Measurements from ENCODE around the gene GJD3. TPM values are rescaled to one million over a fixed set of nuclear protein-coding genes. Genes with fewer than 3 reads are reported as not detected.
"Not testable (repeated sequence)": the region's sequence is repeated elsewhere in the genome, so short reads cannot be mapped to it uniquely, and the experiment has no call there.

GJD3 gene
- total and polyA plus RNA-seq, 2 of the 4 experiments (the other 2 are of a cell fraction) = 0.10 TPM; not detected in 1

DNA sequence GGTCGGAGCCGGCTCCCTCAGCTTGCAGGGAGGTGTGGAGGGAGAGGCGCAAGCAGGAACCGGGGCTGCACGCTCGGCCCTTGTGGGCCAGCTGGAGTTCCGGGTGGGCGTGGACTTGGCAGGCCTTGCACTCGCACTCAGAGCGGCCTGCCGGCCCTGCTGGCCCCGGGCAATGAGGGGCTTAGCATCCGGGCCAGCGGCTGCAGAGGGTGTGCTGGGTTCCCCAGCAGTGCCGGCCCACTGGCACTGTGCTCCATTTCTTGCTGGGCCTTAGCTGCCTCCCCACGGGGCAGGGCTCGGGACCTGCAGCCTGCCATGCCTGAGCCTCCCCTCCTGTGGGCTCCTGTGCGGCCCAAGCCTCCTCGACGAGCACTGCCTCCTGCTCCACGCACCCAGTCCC is 11.2 kb upstream of the GJD3 start:
- H3K4ac ChIP-seq (ENCODE audit: low read depth, low read length); POLR2A ChIA-PET (ENCODE audit: unreplicated experiment); H3K56ac ChIP-seq (ENCODE audit: extremely low read depth, insufficient read depth, low read length); H3K23ac ChIP-seq (ENCODE audit: low read depth, low read length); H2AK9ac ChIP-seq (replicated peaks; ENCODE audit: low read depth, low read length, poor library complexity); in situ Hi-C loops (cut with MboI; ENCODE audit: low sequenced_read_pairs); H2BK15ac ChIP-seq (ENCODE audit: low read depth, low read length); intact Hi-C loops (cut with micrococcal nuclease); H3K27ac ChIP-seq (ENCODE audit: insufficient read depth, low read length); H2AFZ ChIP-seq (replicated peaks; ENCODE audit: low read length, poor library complexity); H3K9me1 ChIP-seq (ENCODE audit: insufficient read depth, low read length); H4K91ac ChIP-seq (ENCODE audit: insufficient read depth, low read depth, low read length); H3K27me3 ChIP-seq (ENCODE audit: control insufficient read depth, insufficient read depth, low read length); H2BK120ac ChIP-seq (ENCODE audit: low read depth, low read length); H3K4me1 ChIP-seq (ENCODE audit: control insufficient read depth, insufficient read depth, low read length); H4K20me1 ChIP-seq (ENCODE audit: insufficient read depth, low read length); BruUV-seq (replicated peaks); dilution Hi-C loops (cut with HindIII; ENCODE audit: low sequenced_read_pairs, unreplicated experiment); CTCF ChIA-PET; H3K79me1 ChIP-seq (ENCODE audit: low read depth in 1 of 2, low read length in 2 of 2); H2AK5ac ChIP-seq (ENCODE audit: low read depth, low read length); H4K5ac ChIP-seq (ENCODE audit: low read depth, low read length); H2BK20ac ChIP-seq (ENCODE audit: low read depth, low read length); H3K4me3 ChIP-seq (ENCODE audit: insufficient read depth, low read depth, low read length); ATAC-seq (ENCODE audit: low read depth); H3K14ac ChIP-seq (replicated peaks; ENCODE audit: low read depth, low read length); H2BK5ac ChIP-seq (ENCODE audit: low read depth, low read length, poor library complexity, severe bottlenecking); H4K8ac ChIP-seq (ENCODE audit: low read depth in 2 of 2, low read length in 2 of 2); H3K9ac ChIP-seq (ENCODE audit: low read depth, low read length); DNase-seq; H3K18ac ChIP-seq (ENCODE audit: low read depth, low read length); H3K36me3 ChIP-seq (ENCODE audit: control insufficient read depth, insufficient read depth, low read length); H3K9me3 ChIP-seq (ENCODE audit: control insufficient read depth, insufficient read depth, low read length); H3K4me2 ChIP-seq (ENCODE audit: low read depth, low read length): not testable (repeated sequence)
- 87% methylated on average over 7 of the region's 21 CpGs; no CpG with 5 or more reads in 1 of the 2 experiments for WGBS, 2 experiments (ENCODE audit: extremely low coverage in 2 of 2, insufficient read length in 1 of 2)
